DOHH2 (cell line): ENCODE data around the gene PCTP.

Source experiments
- H3F3A ChIP-seq: fragments of 200-600 bp; sonication (generic), shearing (Covaris generic); 2 replicates; pipeline ENCODE4 v1.6.0; 2016; ENCODE audit warnings: antibody characterized with exemption, mild to moderate bottlenecking; ENCODE audit not compliant: control insufficient read depth, insufficient read depth
- H3K27ac ChIP-seq: fragments of 200-600 bp; sonication (generic); 2 replicates; pipeline ENCODE4 v1.5.1; 2014; ENCODE audit warnings: low read depth, mild to moderate bottlenecking, low read length, moderate library complexity
- H3K27me3 ChIP-seq: fragments of 200-600 bp; sonication (generic); 2 replicates; pipeline ENCODE4 v1.6.1; 2014; ENCODE audit warnings: mild to moderate bottlenecking, low read length, mixed read lengths; ENCODE audit not compliant: control insufficient read depth
- H3K36me3 ChIP-seq: fragments of 200-600 bp; sonication (generic); 2 replicates; pipeline ENCODE4 v1.6.1; 2014; ENCODE audit warnings: mild to moderate bottlenecking, low read length, moderate library complexity, mixed read lengths; ENCODE audit not compliant: control insufficient read depth
- H3K4me1 ChIP-seq: fragments of 200-600 bp; sonication (generic); 2 replicates; pipeline ENCODE4 v1.6.1; 2014; ENCODE audit warnings: mild to moderate bottlenecking, low read length, mixed read lengths; ENCODE audit not compliant: control insufficient read depth
- H3K4me2 ChIP-seq: fragments of 200-600 bp; sonication (generic); 2 replicates; pipeline ENCODE4 v1.6.0; 2014; ENCODE audit warnings: mild to moderate bottlenecking, low read length, moderate library complexity
- H3K4me3 ChIP-seq: fragments of 200-600 bp; sonication (generic); 2 replicates; pipeline ENCODE4 v1.5.1; 2014; ENCODE audit warnings: mild to moderate bottlenecking, low read length, mixed read lengths
- H3K79me2 ChIP-seq: fragments of 200-600 bp; sonication (generic); 2 replicates; pipeline ENCODE4 v1.6.1; 2014; ENCODE audit warnings: mild to moderate bottlenecking, low read length, mixed read lengths; ENCODE audit not compliant: control insufficient read depth
- H3K9me2 ChIP-seq: fragments of 200-600 bp; sonication (generic); replicated peaks from 2 replicates; pipeline ENCODE4 v1.6.1; 2014; ENCODE audit warnings: mild to moderate bottlenecking, low read length, mixed read lengths; ENCODE audit not compliant: control insufficient read depth
- H3K9me3 ChIP-seq: fragments of 200-600 bp; sonication (generic); 2 replicates; pipeline ENCODE4 v1.6.1; 2014; ENCODE audit warnings: antibody characterized with exemption, low read length, mixed read lengths; ENCODE audit not compliant: control insufficient read depth, insufficient read depth
- H4K20me1 ChIP-seq: fragments of 200-600 bp; sonication (generic); 2 replicates; pipeline ENCODE4 v1.6.0; 2014; ENCODE audit warnings: low read depth, mild to moderate bottlenecking, antibody characterized with exemption, low read length, moderate library complexity; ENCODE audit not compliant: control insufficient read depth, insufficient read depth
- EZH2phosphoT487 ChIP-seq: fragments of 200-600 bp; sonication (generic); IDR thresholded peaks from 2 replicates; pipeline ENCODE4 v1.6.1; 2017; ENCODE audit warnings: borderline replicate concordance, mild to moderate bottlenecking, antibody characterized with exemption, low read length, moderate library complexity, mixed read lengths
- TF ChIP-seq, protein P1 (sequence below): fragments of 200-600 bp; sonication (generic); IDR thresholded peaks from one replicate; pipeline ENCODE4 v1.5.1; 2014; ENCODE audit warnings: antibody characterized with exemption, mild to moderate bottlenecking, low read depth, low read length; ENCODE audit not compliant: poor library complexity, severe bottlenecking

PCTP gene

DNA sequence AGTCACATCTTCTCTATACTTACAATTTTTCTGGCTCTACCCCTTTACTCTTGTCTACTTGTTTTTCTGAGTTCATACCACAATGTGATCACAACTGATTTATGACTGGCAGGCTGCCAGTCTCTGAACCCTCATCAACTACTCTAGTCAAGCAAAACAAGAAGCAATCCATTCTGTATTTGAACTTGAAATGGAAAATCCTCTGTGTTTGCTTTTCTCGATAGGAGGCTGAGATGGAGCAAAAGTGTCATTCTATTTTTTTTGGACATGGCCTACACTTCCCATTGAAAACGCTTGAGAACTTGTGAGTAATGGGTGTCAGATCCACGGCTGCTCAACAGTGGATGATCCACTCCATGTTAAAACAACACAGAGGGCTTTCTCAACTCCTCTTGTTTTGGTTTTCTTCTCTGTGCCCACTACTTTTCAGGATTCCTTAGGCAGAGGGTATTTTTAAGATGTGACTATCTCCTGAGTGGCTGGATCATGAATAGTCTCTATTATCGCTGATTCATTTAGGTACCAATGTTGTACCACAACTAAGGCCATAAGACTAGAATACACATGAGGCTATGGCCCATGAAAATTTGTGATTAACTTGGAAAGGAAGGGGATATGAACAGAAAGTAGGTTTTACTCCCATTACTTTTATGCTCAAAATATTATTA is 39.9 kb upstream of the PCTP start:
- Histone ChIP-seq H3K36me3 (no peaks in the 10 kb centered on the region), H3K4me1 (peaks cover 12% of the 10 kb centered on the region), H4K20me1 (no peaks in the 10 kb centered on the region)

DNA sequence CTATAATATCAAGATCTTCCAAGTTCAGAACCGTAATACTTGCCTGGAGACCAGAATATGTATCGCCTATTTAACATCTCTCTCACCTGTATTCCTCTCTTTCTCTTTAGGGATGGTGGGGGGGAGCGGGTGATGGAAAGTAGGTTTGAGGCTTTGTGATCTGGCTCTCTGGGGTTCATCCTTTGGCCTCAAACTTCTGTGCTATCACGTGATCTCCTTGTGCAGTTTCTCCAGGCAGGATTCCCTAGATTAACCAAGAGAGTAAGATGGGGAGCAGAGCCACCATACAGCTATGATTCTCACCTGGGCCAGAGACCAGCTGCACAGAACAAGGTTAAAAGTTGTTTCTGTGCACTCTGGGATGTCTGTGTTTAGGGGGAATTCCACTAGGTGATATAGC is 33.4 kb upstream of the PCTP start:
- no peaks in the 10 kb centered on the region for H4K20me1 ChIP-seq
- H3K4me1 ChIP-seq: no peaks in the 10 kb centered on the region; the same call in 1 of the 2 replicates
- no peaks in the 10 kb centered on the region for H3K79me2 ChIP-seq
- no peak for TF ChIP-seq EZH2phosphoT487
- TF ChIP-seq, protein P1, sequence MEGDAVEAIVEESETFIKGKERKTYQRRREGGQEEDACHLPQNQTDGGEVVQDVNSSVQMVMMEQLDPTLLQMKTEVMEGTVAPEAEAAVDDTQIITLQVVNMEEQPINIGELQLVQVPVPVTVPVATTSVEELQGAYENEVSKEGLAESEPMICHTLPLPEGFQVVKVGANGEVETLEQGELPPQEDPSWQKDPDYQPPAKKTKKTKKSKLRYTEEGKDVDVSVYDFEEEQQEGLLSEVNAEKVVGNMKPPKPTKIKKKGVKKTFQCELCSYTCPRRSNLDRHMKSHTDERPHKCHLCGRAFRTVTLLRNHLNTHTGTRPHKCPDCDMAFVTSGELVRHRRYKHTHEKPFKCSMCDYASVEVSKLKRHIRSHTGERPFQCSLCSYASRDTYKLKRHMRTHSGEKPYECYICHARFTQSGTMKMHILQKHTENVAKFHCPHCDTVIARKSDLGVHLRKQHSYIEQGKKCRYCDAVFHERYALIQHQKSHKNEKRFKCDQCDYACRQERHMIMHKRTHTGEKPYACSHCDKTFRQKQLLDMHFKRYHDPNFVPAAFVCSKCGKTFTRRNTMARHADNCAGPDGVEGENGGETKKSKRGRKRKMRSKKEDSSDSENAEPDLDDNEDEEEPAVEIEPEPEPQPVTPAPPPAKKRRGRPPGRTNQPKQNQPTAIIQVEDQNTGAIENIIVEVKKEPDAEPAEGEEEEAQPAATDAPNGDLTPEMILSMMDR: no peak
- H3F3A ChIP-seq: no peaks in the 10 kb centered on the region
- no peaks in the 10 kb centered on the region for H3K9me2 ChIP-seq
- H3K4me2 ChIP-seq: no peak overlapping the region
- no peak overlapping the region for H3K4me3 ChIP-seq
- peaks cover 6% of the 10 kb centered on the region for H3K36me3 ChIP-seq
- H3K27ac ChIP-seq: no peak overlapping the region
- H3K9me3 ChIP-seq: no peaks in the 10 kb centered on the region
- H3K27me3 ChIP-seq: no peaks in the 10 kb centered on the region

More for the DNA sequence above, 39.9 kb upstream of the PCTP start:
- H3K79me2 ChIP-seq: no peaks in the 10 kb centered on the region
- no peak overlapping the region for H3K4me2 ChIP-seq
- no peaks in the 10 kb centered on the region for H3F3A ChIP-seq
- H3K27me3 ChIP-seq: no peaks in the 10 kb centered on the region
- H3K9me3 ChIP-seq: no peaks in the 10 kb centered on the region
- no peak overlapping the region for H3K4me3 ChIP-seq
- no peaks in the 10 kb centered on the region for H3K9me2 ChIP-seq
- H3K27ac ChIP-seq: no peak overlapping the region
- no peak for TF ChIP-seq EZH2phosphoT487
- TF ChIP-seq, protein P1: no peak

DNA sequence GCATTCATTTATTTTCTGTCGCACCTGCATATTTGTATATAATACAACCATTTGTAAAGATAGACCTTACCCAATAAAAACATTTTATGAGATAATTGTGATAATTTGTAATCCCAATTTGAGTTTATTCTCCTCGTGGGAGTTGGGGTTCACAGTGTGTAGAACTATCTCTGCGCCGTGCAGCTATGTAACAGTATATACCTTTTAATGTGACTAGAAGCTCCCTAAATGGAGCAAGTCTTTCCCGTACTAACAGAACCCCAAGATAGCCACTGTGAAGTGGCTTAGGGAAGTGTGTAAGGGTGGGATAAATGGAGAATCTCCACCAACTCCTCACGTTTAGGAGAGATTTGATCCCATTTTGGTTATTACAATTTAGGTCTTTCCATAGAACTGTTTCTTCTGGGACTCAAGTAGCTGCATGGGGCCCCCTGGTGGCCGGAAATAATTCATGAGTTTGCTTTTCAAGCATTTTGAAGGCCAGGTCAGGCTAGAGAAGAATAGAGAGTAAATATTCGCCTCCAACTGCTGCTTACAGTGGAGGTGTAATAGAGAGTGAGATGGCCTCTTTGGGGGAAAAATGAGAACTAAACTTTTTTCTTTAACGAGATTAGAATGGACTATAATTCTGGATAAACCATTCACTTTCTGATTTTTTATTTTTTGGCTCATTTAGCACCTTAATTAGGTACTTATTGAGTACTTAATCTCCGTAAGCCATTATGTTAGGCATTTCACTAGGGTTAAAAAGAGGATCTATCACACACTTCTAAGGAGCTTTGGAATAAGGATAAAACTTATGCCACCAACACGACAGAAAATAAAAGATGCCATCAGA is 32.7 kb upstream of the PCTP start:
- Histone ChIP-seq H3K36me3 (peaks cover 6% of the 10 kb centered on the region), H3K4me1 (peaks cover 4% of the 10 kb centered on the region)

More for the DNA sequence above, 32.7 kb upstream of the PCTP start:
- no peaks in the 10 kb centered on the region for H3K9me3 ChIP-seq
- H4K20me1 ChIP-seq: no peaks in the 10 kb centered on the region
- H3K4me3 ChIP-seq: no peak overlapping the region
- H3K4me2 ChIP-seq: no peak overlapping the region
- no peaks in the 10 kb centered on the region for H3F3A ChIP-seq
- no peaks in the 10 kb centered on the region for H3K9me2 ChIP-seq
- no peaks in the 10 kb centered on the region for H3K79me2 ChIP-seq
- no peak for TF ChIP-seq EZH2phosphoT487
- TF ChIP-seq, protein P1: peak; percentile 81
- no peaks in the 10 kb centered on the region for H3K27me3 ChIP-seq
- no peak overlapping the region for H3K27ac ChIP-seq
